Karpas-422 (cell line): Measurements from ENCODE around the gene EEPD1. TPM values are rescaled to one million over a fixed set of nuclear protein-coding genes. Genes with fewer than 3 reads are reported as not detected.

Experiments
- DNase-seq: peaks from one replicate; pipeline ENCODE4 v3.0.0-alpha.2; 2015
- H2AFZ ChIP-seq: fragments of 200-600 bp; sonication (generic); 2 replicates; pipeline ENCODE4 v1.6.1; 2014; ENCODE audit warnings: antibody characterized with exemption, low read length, mixed read lengths
- H3K27ac ChIP-seq: fragments of 200-600 bp; sonication (generic); 2 replicates; pipeline ENCODE4 v1.5.1; 2014; ENCODE audit warnings: mild to moderate bottlenecking, low read length, moderate library complexity
- H3K27me3 ChIP-seq: fragments of 200-600 bp; sonication (generic); 2 replicates; pipeline ENCODE4 v1.6.1; 2014; ENCODE audit warnings: low read length, mixed read lengths
- H3K36me3 ChIP-seq: fragments of 200-600 bp; sonication (generic); 2 replicates; pipeline ENCODE4 v1.6.1; 2014; ENCODE audit warnings: low read length, mixed read lengths; ENCODE audit not compliant: insufficient read depth
- H3K4me1 ChIP-seq: fragments of 200-600 bp; sonication (generic); 2 replicates; pipeline ENCODE4 v1.6.1; 2014; ENCODE audit warnings: mild to moderate bottlenecking, low read length, mixed read lengths
- H3K4me2 ChIP-seq: fragments of 200-600 bp; sonication (generic); 2 replicates; pipeline ENCODE4 v1.6.1; 2014; ENCODE audit warnings: low read length, low read depth, mild to moderate bottlenecking; ENCODE audit not compliant: poor library complexity, severe bottlenecking
- H3K4me3 ChIP-seq: fragments of 200-600 bp; sonication (generic); 2 replicates; pipeline ENCODE4 v1.5.1; 2014; ENCODE audit warnings: mild to moderate bottlenecking, antibody characterized with exemption, low read length, mixed read lengths
- H3K79me2 ChIP-seq: fragments of 200-600 bp; sonication (generic); 2 replicates; pipeline ENCODE4 v1.6.1; 2014; ENCODE audit warnings: mild to moderate bottlenecking, low read length, mixed read lengths
- H3K9ac ChIP-seq: fragments of 200-600 bp; sonication (generic); 2 replicates; pipeline ENCODE4 v1.6.0; 2014; ENCODE audit warnings: low read length
- H3K9me2 ChIP-seq: fragments of 200-600 bp; sonication (generic), shearing (Covaris generic); replicated peaks from 2 replicates; pipeline ENCODE4 v1.6.0; 2014; ENCODE audit warnings: mild to moderate bottlenecking, low read length, moderate library complexity; ENCODE audit not compliant: insufficient read depth
- H3K9me3 ChIP-seq: fragments of 300-700, 200-600 bp; sonication (generic); 2 replicates; pipeline ENCODE4 v1.6.1; 2014; ENCODE audit warnings: low read length, mixed read lengths
- H4K20me1 ChIP-seq: fragments of 200-600 bp; sonication (generic); 2 replicates; pipeline ENCODE4 v1.6.1; 2014; ENCODE audit warnings: mild to moderate bottlenecking, antibody characterized with exemption, low read length, low read depth; ENCODE audit not compliant: insufficient read depth
- total RNA-seq: library from RNA; depleted of rRNA; stranded (reverse); fragments of >200 nt; shearing (Covaris generic); gene quantifications from 2 replicates; pipeline ENCODE4 v1.2.3, GENCODE V29; 2014; ENCODE audit warnings: low replicate concordance

EEPD1 gene
- total RNA-seq, 1 experiment from 2014 or later: 28.8 TPM

DNA sequence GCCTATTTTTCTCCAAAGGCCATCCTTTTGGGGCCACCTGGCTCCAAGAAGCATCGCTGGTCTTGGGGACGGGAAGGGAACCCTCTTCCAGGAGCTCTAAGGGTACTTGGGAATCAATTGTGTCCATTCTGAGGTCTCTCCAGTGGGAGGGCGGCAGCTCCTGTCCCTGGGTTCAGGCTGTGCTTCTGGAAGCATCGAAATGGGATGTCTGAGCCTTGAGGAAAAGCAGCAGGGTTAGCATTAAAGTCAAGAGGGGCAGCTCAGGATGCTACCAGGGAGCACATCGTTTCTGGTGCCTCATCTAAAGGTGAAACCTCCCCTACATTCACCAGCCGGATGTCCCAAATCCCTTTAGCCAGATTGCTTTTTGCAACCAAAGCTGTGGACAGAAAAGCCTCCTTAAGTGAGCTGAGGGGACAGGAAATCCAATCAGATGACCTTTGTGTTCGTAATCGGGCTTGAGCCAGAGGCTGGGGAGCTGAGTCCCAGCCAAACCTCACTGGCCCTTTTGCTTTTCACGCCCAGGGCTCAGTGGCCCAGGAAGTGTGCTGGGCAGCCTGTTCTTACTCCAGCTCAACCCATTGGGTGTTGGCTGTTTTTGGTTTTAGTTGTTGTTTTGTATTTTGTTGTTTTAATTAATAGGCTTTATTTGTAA is 147.8 kb downstream of the EEPD1 start:
- DNase-seq: no peak
- H3K9me3 ChIP-seq: no peaks in the 10 kb centered on the region
- no peaks in the 10 kb centered on the region for H3K4me1 ChIP-seq
- H3K4me3 ChIP-seq: no peak overlapping the region
- no peak overlapping the region for H3K27ac ChIP-seq
- no peak overlapping the region for H3K4me2 ChIP-seq
- no peaks in the 10 kb centered on the region for H3K79me2 ChIP-seq
- no peaks in the 10 kb centered on the region for H3K9me2 ChIP-seq
- H3K9ac ChIP-seq: no peak overlapping the region
- H4K20me1 ChIP-seq: no peaks in the 10 kb centered on the region
- H3K36me3 ChIP-seq: peaks cover 46% of the 10 kb centered on the region
- H3K27me3 ChIP-seq: no peaks in the 10 kb centered on the region
- H2AFZ ChIP-seq: no peak overlapping the region

DNA sequence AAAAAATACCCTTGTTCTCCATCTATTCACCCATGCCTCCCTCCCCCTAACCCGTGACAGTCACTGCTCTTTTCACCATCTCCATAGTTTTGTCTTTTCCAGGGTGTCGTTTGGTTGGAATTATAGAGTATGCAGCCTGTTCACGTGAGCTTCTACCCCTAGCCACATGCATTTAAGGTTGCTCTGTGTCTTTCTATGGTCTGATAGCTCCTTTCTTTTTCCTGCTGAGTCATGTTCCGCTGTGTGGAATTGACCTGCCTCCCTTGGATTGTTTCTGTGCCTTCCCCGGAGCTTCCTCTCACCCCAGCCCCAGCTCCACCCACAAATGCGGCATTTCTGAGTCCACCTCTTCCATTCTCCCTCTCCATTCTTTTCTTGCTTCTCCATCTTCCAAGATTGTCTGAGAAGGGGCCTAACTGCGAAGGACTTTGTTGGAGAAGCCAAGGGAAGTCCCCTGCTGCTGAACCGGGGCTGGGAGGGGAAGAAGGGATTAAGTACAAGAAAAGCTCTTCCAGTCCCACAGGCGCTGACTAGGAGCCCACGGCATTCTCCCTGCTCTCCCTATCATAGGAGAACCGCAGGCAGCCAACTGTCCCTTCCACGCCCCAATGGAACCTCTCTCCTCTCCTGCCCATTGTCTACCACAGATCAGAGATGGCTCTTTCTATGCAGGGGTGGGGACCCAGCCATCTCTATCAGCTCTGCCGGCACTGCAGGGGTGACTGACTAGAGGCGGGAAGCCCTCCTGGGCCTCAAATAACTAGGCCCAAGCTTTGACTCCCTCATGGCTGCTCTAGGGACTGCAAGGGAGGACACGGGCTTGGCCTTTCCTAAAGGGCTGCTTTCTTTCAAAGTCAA is 149.1 kb downstream of the EEPD1 start:
- Histone ChIP-seq H2AFZ (no peak overlapping the region), H3K4me2 (no peak overlapping the region)

DNA sequence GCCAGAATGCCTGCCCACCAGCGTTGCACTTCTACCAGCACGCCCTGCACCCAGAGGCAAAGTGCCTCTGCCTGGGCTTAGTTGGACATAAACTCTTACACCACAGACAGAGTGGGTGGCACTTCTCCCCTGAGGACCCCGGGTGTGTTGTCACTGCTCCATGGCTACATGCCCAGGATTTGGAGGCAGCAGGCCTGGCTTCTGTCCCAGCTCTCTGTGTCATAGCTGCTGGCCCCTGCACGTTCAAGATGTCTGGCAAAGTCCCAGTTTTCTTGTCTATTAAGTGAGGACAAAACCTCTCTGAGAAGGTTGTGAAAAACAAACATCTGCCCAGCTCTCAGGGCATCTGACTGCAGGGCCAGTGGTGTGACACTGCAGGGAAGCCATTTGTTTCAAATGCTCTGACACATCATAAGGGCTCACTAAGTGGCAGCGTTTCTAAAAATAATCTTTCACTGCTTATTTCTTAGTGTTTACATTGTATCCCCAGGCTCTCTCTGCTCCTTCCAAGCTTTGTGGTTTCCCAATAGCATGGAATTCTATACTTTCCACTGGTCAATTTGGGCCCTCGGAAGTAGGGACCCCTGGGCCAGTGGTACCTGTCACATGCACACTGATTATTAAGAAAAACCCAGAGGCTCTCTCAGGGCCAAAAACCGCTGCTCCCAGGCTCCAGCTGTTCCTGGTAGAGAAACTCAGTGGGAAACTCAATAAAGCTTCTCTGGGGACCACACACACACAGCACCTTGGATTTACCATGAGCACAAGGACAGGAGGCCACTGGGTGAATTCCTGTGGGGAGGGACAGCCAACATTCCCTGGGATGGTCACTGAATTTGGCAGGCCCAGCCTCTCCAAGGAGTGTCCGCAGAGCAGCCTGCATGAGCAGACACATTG is 150.4 kb downstream of the EEPD1 start:
- H3K36me3 ChIP-seq: peaks cover 26% of the 10 kb centered on the region
- H3K27me3 ChIP-seq: no peaks in the 10 kb centered on the region
- no peak for DNase-seq
- no peaks in the 10 kb centered on the region for H3K9me3 ChIP-seq
- no peaks in the 10 kb centered on the region for H3K9me2 ChIP-seq
- H3K4me2 ChIP-seq: no peak overlapping the region
- H3K4me1 ChIP-seq: no peaks in the 10 kb centered on the region
- H3K27ac ChIP-seq: no peak overlapping the region
- no peak overlapping the region for H3K9ac ChIP-seq
- H3K4me3 ChIP-seq: no peak overlapping the region
- no peaks in the 10 kb centered on the region for H4K20me1 ChIP-seq
- no peaks in the 10 kb centered on the region for H3K79me2 ChIP-seq
- H2AFZ ChIP-seq: no peak overlapping the region

More for the DNA sequence above, 149.1 kb downstream of the EEPD1 start:
- H3K27ac ChIP-seq: no peak overlapping the region
- H3K9ac ChIP-seq: no peak overlapping the region
- H3K4me1 ChIP-seq: no peaks in the 10 kb centered on the region
- no peak overlapping the region for H3K4me3 ChIP-seq
- no peaks in the 10 kb centered on the region for H3K79me2 ChIP-seq
- H3K36me3 ChIP-seq: peaks cover 36% of the 10 kb centered on the region
- H3K9me3 ChIP-seq: no peaks in the 10 kb centered on the region
- no peaks in the 10 kb centered on the region for H3K27me3 ChIP-seq
- no peaks in the 10 kb centered on the region for H4K20me1 ChIP-seq
- no peak for DNase-seq
- no peaks in the 10 kb centered on the region for H3K9me2 ChIP-seq

DNA sequence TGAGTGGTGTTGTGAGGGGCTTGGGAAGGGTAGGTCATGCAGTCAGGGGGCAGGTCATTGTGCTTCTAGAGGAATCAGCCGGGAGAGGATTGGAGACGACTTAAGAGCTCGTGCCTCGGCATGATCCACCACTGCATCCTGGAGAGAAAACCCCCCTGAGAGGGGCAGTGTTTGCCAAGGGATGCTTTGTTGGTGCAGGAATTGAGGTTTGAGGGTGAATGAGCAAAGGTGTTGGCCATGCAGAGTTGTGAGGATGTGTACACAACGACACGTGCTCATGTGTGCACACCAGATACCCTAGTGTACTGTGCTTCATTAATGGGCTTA is 151.0 kb downstream of the EEPD1 start:
- H3K79me2 ChIP-seq: no peaks in the 10 kb centered on the region
- H3K9me3 ChIP-seq: no peaks in the 10 kb centered on the region
- no peak overlapping the region for H3K27ac ChIP-seq
- no peak overlapping the region for H3K4me2 ChIP-seq
- H3K9me2 ChIP-seq: no peaks in the 10 kb centered on the region
- no peak for DNase-seq
- no peaks in the 10 kb centered on the region for H4K20me1 ChIP-seq
- H3K36me3 ChIP-seq: peaks cover 26% of the 10 kb centered on the region
- H3K27me3 ChIP-seq: no peaks in the 10 kb centered on the region
- H3K9ac ChIP-seq: no peak overlapping the region
- H3K4me1 ChIP-seq: no peaks in the 10 kb centered on the region
- no peak overlapping the region for H2AFZ ChIP-seq
- no peak overlapping the region for H3K4me3 ChIP-seq

DNA sequence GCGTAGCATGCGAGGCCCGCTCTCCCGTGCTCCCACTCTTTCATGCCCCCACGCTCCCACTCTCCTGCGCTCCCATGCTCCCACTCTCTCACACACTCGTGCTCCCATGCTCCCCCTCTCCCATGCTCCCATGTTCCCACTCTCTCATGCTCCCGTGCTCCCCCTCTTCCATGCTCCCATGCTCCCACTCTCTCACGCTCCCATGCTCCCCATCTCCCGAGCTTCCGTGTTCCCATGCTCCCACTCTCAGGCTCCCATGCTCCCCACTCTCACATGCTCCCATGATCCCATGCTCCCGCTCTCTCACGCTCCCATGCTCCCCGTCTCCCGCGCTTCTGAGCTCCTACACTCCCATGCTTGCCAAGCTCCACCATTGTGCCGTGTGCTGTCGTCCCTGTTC is 152.2 kb downstream of the EEPD1 start:
- no peak overlapping the region for H3K4me2 ChIP-seq
- no peaks in the 10 kb centered on the region for H4K20me1 ChIP-seq
- no peak overlapping the region for H3K27ac ChIP-seq
- no peak overlapping the region for H3K9ac ChIP-seq
- no peaks in the 10 kb centered on the region for H3K79me2 ChIP-seq
- no peaks in the 10 kb centered on the region for H3K9me2 ChIP-seq
- H3K9me3 ChIP-seq: no peaks in the 10 kb centered on the region
- H3K4me3 ChIP-seq: no peak overlapping the region
- no peaks in the 10 kb centered on the region for H3K27me3 ChIP-seq
- H2AFZ ChIP-seq: no peak overlapping the region
- H3K4me1 ChIP-seq: no peaks in the 10 kb centered on the region
- H3K36me3 ChIP-seq: peaks cover 20% of the 10 kb centered on the region
- DNase-seq: no peak

DNA sequence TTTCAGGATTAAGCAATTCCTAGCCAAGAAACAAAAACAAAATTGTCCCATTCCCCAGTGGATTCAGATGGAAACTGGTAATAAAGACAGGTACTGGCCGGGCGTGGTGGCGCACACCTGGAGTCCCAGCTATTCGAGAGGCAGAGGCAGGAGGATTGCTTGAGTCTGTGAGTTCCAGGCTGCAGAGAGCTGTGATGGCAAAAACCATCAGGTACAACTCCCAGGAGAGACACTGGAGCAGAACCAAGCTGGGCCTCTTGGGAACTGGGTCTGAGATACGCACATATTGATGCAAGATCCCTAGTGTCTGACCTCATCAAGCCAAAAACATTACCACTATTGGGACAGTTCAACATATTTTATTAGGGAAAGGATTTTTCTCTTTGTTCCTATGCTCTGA is 152.6 kb downstream of the EEPD1 start:
- Histone ChIP-seq H3K9me2 (no peaks in the 10 kb centered on the region), H3K4me2 (no peak overlapping the region), H3K27ac (no peak overlapping the region), H4K20me1 (no peaks in the 10 kb centered on the region), H3K79me2 (no peaks in the 10 kb centered on the region), H3K4me3 (no peak overlapping the region), H2AFZ (no peak overlapping the region), H3K36me3 (peaks cover 16% of the 10 kb centered on the region), H3K9ac (no peak overlapping the region), H3K4me1 (no peaks in the 10 kb centered on the region), H3K9me3 (no peaks in the 10 kb centered on the region), H3K27me3 (no peaks in the 10 kb centered on the region)
- DNase-seq: no peak

DNA sequence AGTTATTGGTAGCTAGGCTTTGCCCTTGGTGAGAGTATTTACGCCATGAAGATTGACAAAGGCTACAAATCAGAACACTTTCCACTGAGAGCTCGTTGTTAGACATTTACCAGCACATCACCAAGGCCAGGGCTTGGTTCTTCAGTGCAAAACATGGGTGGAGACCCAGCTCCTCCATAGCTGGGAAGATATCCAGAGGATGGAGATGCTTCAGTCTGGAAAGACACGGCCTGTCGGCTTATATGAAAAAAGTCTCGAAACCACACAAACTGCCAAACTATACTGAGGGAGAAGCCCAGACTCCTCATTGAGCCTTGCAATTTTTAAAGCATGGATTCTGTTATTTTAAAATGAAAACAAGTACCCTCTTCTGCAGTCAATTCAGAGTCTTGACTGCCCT is 153.2 kb downstream of the EEPD1 start:
- no peak overlapping the region for H2AFZ ChIP-seq
- H3K9ac ChIP-seq: no peak overlapping the region
- H3K9me2 ChIP-seq: no peaks in the 10 kb centered on the region
- no peaks in the 10 kb centered on the region for H3K4me1 ChIP-seq
- H3K4me2 ChIP-seq: no peak overlapping the region
- H3K36me3 ChIP-seq: peaks cover 11% of the 10 kb centered on the region; the same call in 1 of the 2 replicates
- H3K79me2 ChIP-seq: no peaks in the 10 kb centered on the region
- H3K4me3 ChIP-seq: no peak overlapping the region
- H3K9me3 ChIP-seq: no peaks in the 10 kb centered on the region
- H4K20me1 ChIP-seq: no peaks in the 10 kb centered on the region
- H3K27ac ChIP-seq: no peak overlapping the region
- no peaks in the 10 kb centered on the region for H3K27me3 ChIP-seq
- DNase-seq: no peak

DNA sequence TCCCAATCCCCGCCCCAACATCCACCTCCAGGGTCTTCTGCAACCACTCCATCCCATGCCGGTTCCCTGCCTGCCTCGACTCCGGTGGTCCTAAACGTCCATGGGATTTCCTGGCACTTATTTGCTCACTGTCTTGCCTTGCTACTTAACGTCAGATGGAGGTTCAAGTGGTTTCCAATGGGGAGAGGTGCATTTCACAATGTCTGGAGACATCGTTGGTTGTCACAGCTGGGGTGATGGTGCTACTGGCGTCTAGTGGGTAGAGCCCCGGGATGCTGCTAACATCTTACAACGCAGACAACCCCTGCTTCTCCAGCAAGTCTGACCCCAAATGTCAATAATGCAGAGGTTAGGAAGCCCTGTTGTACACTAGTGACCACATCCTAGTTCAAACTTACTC is 153.7 kb downstream of the EEPD1 start:
- Histone ChIP-seq H4K20me1 (no peaks in the 10 kb centered on the region), H3K9ac (no peak overlapping the region), H3K27ac (no peak overlapping the region), H3K79me2 (no peaks in the 10 kb centered on the region), H2AFZ (no peak overlapping the region), H3K36me3 (peaks cover 9% of the 10 kb centered on the region; the same call in 1 of the 2 replicates), H3K4me3 (no peak overlapping the region), H3K9me2 (no peaks in the 10 kb centered on the region), H3K9me3 (no peaks in the 10 kb centered on the region), H3K4me2 (no peak overlapping the region), H3K27me3 (no peaks in the 10 kb centered on the region), H3K4me1 (no peaks in the 10 kb centered on the region)
- DNase-seq: no peak
